Stimulated activated CD8-positive, alpha-beta memory T cell treated with anti-CD3 and anti-CD28 coated beads, Interleukin-4, amount 100 ng/mL, for 4 hours (primary cell): ENCODE data around the gene EFNB2.

Experiments
- DNase-seq, 2 donors: peaks; one replicate each; pipeline ENCODE4 v3.0.0-alpha.2; 2020; ENCODE audit warnings: low read depth in 2 of 2, low spot score in 1 of 2

EFNB2 gene, protein sequence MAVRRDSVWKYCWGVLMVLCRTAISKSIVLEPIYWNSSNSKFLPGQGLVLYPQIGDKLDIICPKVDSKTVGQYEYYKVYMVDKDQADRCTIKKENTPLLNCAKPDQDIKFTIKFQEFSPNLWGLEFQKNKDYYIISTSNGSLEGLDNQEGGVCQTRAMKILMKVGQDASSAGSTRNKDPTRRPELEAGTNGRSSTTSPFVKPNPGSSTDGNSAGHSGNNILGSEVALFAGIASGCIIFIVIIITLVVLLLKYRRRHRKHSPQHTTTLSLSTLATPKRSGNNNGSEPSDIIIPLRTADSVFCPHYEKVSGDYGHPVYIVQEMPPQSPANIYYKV

GRCh38 chr13:106535552-106536243, at the start of gene EFNB2:
Gene EFNB2, minus strand, starts transcription at chr13:106535662. Its CDS starts 698 bp downstream, at chr13:106534964.
- DNase-seq, result peak; percentile 55 to 77

DNA sequence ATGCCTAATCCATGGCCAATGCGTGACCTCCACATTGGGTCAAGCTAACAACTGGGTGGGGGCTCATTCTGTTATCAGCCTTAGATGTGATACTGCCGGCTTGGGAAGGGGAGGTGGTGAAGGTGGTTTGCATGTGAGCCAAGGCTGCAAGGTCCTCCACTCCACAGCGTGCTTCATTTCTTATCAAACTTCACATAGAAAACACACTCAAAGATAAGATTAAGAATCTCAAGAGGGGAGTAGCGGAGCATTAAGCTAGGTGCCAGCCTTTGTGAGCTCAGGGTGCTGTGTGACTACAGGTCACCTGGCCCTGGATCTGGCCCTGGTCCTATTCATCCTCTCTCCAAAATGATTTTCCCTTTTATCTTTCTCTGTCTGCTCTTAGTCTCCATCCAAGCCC, 45.8 kb upstream of the EFNB2 start:
- DNase-seq, result no peak

GRCh38 chr13:106575896-106576295, 40.4 kb upstream of the EFNB2 start:
- DNase-seq, result no peak

DNA sequence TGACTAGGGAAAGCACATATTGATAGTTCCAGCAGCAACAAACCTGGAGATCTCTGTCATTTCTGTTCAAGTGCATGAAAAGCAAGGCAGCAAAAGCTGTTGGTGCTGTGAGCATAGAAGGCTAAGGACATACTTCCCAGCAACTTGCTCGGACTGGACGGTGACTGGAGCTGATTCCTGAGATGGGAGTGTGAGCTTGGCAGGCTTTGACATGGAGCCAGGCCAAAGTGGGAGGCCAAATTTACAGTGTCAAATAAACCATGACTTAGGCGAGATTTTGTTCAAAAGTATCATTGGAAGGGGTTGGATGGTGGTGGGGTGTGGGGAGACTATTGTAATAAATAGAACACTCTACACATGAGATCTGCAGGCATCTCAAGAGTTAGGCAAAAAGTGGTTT, 38.4 kb upstream of the EFNB2 start:
- no peak for DNase-seq

DNA sequence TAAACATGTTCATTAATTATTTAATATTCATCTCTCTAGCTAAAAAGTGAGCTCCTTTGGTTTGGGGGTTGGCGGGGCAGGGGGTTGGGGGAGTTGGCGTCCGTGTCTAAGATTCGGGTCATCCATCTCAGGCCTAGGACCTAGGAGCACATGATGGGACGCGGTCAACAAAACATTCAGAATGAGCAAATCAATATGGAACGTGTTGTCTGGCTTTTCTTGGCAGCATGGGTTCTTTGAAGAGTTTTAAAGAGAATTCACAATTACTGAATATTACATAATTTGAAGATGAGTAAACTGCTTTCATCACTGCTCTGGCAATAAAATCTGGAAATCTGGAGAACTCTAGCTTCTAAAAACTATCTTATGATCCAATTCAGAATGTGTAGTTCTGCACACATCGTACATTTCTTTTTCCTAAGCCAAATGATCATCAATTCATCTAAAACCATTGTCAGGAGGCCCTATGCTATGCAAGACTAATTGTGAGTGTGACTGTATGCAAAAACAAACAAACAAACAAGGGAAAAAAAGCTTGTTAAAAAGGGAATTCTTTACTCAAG, 37.9 kb upstream of the EFNB2 start:
- no peak for DNase-seq

DNA sequence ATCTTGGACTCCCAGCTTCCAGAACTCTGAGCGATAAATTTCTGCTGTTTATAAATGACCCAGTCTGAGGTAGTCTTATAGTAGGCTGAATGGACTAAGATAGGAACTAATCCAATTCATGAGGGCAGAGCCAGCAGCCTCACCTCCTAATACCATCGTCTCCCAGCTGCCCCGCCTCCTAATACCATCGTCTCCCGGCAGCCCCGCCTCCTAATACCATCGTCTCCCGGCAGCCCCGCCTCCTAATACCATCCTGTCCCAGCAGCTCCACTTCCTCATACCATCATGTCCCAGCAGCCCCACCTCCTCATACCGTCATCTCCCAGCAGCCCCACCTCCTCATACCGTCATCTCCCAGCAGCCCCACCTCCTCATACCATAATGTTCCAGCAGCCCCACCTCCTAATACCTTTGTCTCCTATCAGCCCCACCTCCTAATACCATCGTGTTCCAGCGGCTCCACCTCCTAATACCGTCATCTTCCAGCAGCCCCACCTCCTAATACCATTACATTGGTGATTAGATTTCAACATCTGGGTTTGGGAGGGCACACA, 34.9 kb upstream of the EFNB2 start:
- DNase-seq, result peak; percentile 36 to 61

- DNase-seq, result no peak
Measured at GRCh38 chr13:106569233-106570095, 34.0 kb upstream of the EFNB2 start.

GRCh38 chr13:106568299-106569003, 33.0 kb upstream of the EFNB2 start:
- no peak for DNase-seq

DNA sequence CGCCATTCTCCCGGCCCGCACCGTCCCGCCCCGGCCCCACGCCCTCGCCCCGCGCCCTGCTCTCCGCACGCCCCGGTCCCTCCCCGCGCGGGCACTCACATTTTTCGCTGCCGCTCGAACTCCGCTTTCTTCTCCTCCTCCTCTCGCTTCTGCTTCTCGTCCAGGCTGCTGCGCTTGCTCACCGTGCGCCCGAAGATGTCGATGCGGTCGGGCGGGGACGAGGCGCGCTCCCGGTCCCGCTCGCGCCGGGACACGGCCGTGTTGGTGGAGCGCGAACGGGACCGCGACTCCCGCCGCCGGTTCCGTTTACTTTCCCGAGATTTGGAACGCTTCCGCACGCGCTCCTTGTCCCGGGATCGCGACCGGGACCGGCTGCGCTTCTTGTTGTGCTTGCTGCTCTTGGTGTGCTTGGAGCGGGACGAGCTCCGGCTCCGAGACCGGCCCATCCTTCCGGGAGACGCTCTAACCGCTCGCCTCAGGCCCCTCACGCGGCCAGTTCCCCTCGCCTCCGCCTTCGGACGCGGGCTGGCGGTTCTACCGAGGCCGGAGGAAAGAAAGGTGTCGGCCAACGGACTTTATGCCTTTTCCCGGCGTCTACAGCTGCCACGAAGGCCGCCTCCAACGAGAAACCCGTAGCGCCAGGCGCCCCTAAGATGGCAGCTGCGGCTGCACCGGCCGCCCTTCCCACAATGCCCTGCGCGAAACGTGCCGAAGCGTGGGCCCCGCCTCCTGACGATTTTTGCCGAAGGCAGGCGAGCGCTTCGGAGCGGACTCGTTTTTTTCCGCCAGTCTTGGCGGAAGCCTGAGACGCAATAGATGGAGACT, 32.2 kb upstream of the EFNB2 start, which contains the start of gene ARGLU1:
Gene ARGLU1 (minus strand): TSS at position 664 of the 825 bp plus-strand sequence. CDS start 218 bp downstream, at position 446.
- DNase-seq, result peak; percentile 87 to 91

GRCh38 chr13:106566641-106567473, 31.4 kb upstream of the EFNB2 start:
- peak in 1 of 2 donors; percentile 1 for DNase-seq

- DNase-seq, result no peak
Measured at GRCh38 chr13:106565127-106565775, 29.8 kb upstream of the EFNB2 start.

DNA sequence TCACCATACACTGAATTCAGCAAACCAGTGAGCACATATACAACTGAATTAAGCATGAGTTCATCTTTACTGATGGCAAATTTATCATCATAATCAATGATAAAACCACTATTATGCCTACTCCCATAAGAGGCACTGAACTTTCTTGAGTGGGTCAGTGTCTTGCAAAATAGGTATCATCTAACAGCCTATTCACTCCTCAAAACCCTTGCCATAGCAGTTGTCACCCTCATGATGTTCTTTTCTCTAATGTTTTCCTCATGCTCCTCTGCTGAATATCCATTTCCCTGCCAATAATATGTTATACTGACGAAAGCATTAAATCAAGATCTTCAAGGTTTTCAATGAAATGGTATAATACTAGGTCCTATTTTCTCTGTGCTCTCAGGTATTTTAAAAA, 26.8 kb upstream of the EFNB2 start:
- no peak for DNase-seq

DNA sequence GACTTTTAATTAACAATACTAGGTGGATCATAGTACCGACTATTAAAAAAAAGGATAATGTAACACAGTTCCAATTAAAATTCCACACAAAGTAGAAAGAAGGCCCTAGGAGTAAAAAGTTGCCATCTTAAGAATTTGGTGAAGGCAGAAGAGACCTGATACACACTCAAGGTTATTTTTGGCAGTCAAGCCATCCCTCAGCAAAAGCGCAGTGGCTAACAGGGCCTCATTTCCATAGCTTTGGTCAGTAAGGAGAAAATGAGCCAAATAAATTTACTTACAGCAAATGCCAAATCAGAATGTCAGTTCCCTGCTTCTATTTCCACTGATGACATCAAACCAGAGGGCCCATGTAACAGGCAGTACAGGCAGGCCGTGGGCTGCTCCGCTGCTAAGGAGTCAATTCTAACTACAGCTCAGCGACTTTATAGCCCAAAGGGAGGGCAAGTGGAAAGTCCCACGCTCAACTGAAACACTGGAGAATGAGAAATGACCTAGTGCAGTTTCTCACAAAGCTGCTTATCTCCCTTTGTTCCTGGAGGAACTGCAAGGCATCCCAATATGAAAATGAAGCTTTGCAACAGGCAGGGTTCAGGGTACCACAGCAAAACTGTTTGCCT, 26.2 kb upstream of the EFNB2 start:
- DNase-seq, result peak in 1 of 2 donors; percentile 13

DNA sequence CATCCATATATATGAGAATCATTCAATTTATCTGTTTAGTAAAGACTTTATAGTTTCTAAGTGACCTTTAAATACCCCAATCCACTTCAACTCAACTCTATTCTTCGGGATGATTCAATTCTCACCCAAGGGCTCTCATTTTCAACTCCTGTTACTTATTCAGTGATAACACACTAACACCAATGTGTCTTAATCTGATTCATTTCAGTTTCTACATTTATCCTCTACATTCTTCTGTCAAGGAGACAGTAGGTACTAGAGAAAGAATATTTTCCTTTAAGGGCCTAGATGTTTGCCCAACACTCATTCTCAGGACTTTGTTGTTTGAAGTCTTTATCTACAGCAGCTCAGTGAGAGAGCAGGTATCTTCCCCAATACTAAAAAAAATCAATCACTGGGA, 25.4 kb upstream of the EFNB2 start:
- DNase-seq, result no peak

DNA sequence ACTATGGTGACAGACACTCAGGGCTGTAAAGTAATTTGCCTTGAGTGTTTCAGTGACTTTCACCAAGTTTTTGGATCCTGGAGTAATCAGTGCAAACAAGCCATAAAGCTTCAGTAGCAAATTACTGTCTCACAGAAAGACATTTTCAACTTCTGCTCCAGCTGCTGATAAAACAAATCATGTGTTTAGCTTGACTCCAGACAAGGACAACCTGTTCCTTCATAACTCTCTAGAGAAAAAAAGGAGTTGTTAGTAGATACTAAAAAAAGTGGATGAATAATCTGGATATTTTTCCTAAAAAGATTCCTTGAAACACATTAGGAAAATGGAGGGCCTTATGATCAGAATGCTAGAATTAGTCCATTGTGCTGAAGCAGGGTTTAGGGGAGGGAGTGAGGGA, 23.1 kb upstream of the EFNB2 start:
- no peak for DNase-seq

DNA sequence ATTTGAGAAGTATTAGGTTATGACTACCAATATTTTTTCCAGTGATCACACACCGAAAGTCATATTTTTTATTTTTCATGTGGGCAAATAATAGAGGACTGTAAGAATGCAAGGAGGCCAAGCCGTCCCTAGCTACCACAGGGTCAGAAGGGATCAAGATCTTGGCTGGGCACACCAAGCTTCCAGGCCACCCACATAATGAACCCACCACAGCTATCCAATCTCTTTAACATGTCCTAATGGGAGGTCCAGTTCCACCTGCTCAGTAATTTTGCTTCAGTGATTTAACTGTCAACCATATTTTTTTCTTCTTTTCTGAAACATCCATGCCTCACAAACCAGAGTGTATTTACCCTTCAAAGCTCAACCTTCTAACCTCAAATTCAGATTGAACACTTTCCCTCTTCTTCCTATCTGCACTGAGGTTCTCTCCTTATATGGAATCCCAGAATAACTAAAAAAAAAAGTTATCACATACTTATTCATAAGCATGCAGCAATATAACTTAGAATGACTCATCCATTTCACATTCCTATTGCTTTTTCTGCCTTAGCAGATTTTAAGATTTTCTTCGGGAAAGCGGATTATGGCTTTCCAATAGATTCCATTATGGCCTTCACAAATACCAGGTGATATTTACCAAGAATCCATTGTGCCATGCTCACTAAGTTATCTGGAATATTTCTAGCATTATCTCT, 20.3 kb upstream of the EFNB2 start:
- DNase-seq, result no peak

DNA sequence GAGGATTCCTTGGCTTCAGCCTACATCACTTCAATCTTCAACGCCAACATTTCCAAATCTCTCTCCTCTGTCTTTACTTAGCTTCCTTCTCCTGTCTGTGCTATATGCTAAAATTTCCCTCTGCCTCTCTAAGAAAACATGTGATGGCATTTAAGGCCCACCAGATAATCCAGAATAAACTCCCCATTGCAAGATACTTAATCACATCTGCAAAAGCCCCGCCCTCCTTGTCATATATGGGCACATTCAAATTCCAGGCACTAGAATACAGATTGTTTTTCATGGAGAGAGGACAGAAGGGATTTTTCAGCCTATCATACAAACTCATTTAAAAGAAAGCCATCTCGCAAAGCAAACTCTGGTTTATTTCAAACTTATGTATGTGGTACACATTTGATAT, 16.3 kb upstream of the EFNB2 start:
- DNase-seq, result no peak
